Activated CD8-positive, alpha-beta memory T cell treated with anti-CD3 and anti-CD28 coated beads for 48 hours (primary cell): ENCODE results near the gene IDH2.
A peak's percentile ranks its signal among the peaks of the same experiment; 100 is the strongest.
"Not testable (repeated sequence)": the region's sequence is repeated elsewhere in the genome, so short reads cannot be mapped to it uniquely, and the experiment has no call there.

Source experiments
- DNase-seq, 3 experiments: peaks; one replicate each; pipeline ENCODE4 v3.0.0-alpha.2; 2020; ENCODE audit warnings: low read depth in 2 of 3, low spot score in 2 of 3

The IDH2 gene

GRCh38 chr15:90085565-90085964, 16.7 kb downstream of the IDH2 start:
- DNase-seq = no peak

GRCh38 chr15:90084876-90085423, 17.3 kb downstream of the IDH2 start:
- no peak for DNase-seq

- no peak for DNase-seq
These were observed 18.2 kb downstream of the IDH2 start for GRCh38 chr15:90083954-90084607.

GRCh38 chr15:90083419-90083818, 18.8 kb downstream of the IDH2 start:
- no peak for DNase-seq

- DNase-seq = no peak
These were observed 20.0 kb downstream of the IDH2 start for GRCh38 chr15:90082140-90082715.

- DNase-seq = no peak
These were observed 21.4 kb downstream of the IDH2 start for GRCh38 chr15:90080818-90081393.

GRCh38 chr15:90080458-90080755, 21.9 kb downstream of the IDH2 start:
- no peak for DNase-seq

GRCh38 chr15:90079619-90080457, 22.4 kb downstream of the IDH2 start:
- no peak for DNase-seq

GRCh38 chr15:90078965-90079364, 23.3 kb downstream of the IDH2 start:
- DNase-seq = no peak

- DNase-seq = no peak
These were observed 25.6 kb downstream of the IDH2 start for GRCh38 chr15:90076716-90077115.

GRCh38 chr15:90075420-90076289, 26.6 kb downstream of the IDH2 start:
- no peak for DNase-seq

GRCh38 chr15:90074916-90075315, 27.4 kb downstream of the IDH2 start:
- no peak for DNase-seq

GRCh38 chr15:90074023-90074422, 28.2 kb downstream of the IDH2 start:
- DNase-seq = no peak

- no peak for DNase-seq
These were observed 29.2 kb downstream of the IDH2 start for GRCh38 chr15:90072978-90073640.

GRCh38 chr15:90071220-90071807, 31.0 kb downstream of the IDH2 start:
- DNase-seq = peak in 2 of 3 experiments; percentile 31 to 48

- DNase-seq = not testable (repeated sequence)
These were observed 31.6 kb downstream of the IDH2 start for GRCh38 chr15:90070623-90071022.

- DNase-seq = no peak
These were observed 34.2 kb downstream of the IDH2 start for GRCh38 chr15:90067953-90068606.

GRCh38 chr15:90067181-90067952, 34.9 kb downstream of the IDH2 start:
- DNase-seq = no peak

- DNase-seq = no peak
These were observed 36.6 kb downstream of the IDH2 start for GRCh38 chr15:90065682-90066049.
